Uterus (tissue), 2 donors: Measurements from ENCODE around the gene ZNF581.

Experiments
- POLR2A ChIP-seq, 2 donors: fragments of 450-650 bp; IDR thresholded peaks; one replicate each; pipeline ENCODE4 v1.6.1; 2016; ENCODE audit warnings: antibody characterized with exemption in 2 of 2, mild to moderate bottlenecking in 1 of 2, moderate library complexity in 1 of 2
- TF ChIP-seq, protein P1 (sequence below), 4 experiments: fragments of 200-600 bp in 2 of 4; fragments of 450-650 bp in 2 of 4; sonication (generic) in 2 of 4; IDR thresholded peaks; one replicate each; pipeline ENCODE4 v1.5.1; 2016 to 2019; ENCODE audit warnings: antibody characterized with exemption in 4 of 4, mild to moderate bottlenecking in 2 of 4, moderate library complexity in 1 of 4

GRCh38 chr19:55689411-55690108, 46.1 kb downstream of the ZNF581 start:
- TF ChIP-seq, protein P1, sequence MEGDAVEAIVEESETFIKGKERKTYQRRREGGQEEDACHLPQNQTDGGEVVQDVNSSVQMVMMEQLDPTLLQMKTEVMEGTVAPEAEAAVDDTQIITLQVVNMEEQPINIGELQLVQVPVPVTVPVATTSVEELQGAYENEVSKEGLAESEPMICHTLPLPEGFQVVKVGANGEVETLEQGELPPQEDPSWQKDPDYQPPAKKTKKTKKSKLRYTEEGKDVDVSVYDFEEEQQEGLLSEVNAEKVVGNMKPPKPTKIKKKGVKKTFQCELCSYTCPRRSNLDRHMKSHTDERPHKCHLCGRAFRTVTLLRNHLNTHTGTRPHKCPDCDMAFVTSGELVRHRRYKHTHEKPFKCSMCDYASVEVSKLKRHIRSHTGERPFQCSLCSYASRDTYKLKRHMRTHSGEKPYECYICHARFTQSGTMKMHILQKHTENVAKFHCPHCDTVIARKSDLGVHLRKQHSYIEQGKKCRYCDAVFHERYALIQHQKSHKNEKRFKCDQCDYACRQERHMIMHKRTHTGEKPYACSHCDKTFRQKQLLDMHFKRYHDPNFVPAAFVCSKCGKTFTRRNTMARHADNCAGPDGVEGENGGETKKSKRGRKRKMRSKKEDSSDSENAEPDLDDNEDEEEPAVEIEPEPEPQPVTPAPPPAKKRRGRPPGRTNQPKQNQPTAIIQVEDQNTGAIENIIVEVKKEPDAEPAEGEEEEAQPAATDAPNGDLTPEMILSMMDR (IDR thresholded peaks at IDR 0.05) = no peak
- TF ChIP-seq POLR2A (IDR thresholded peaks at IDR 0.05) = no peak
